Measurements from ENCODE around the gene CAMK4. TPM values are rescaled to one million over a fixed set of nuclear protein-coding genes. Genes with fewer than 3 reads are reported as not detected.

The CAMK4 gene
- total and polyA plus RNA-seq, 2 of the 8 experiments (the other 6 are each of a cell fraction or from before 2014, with no cell fraction given), result 1.8 to 8.3 TPM

- FAIRE-seq, result no peak
Observed at GRCh38 chr5:111241696-111242095, 17.5 kb downstream of the CAMK4 start.

More at GRCh38 chr5:111241696-111242095, 17.5 kb downstream of the CAMK4 start:
- Histone ChIP-seq H3K4me3 (ENCODE audit: extremely low read depth in 1 of 4, insufficient read depth in 2 of 4, low read depth in 3 of 4, low read length in 4 of 4) (no peak overlapping the region), H3K4ac (replicated peaks; ENCODE audit: insufficient read length, low read depth, low read length) (no peak overlapping the region), H3K27ac (ENCODE audit: low read depth, low read length) (no peak overlapping the region), H3K9ac (replicated peaks in 1 of 4; ENCODE audit: extremely low read depth in 1 of 4, low read depth in 3 of 4, low read length in 3 of 4) (no peak overlapping the region), H2AK5ac (ENCODE audit: low read depth, low read length) (no peak overlapping the region), H3K56ac (replicated peaks; ENCODE audit: insufficient read length, low read depth, low read length) (no peak overlapping the region), H3K4me2 (ENCODE audit: insufficient read depth in 1 of 2, low read depth in 2 of 2, low read length in 2 of 2) (no peak overlapping the region), H2BK15ac (ENCODE audit: low read length) (no peak overlapping the region), H3K36me3 (ENCODE audit: control insufficient read depth in 2 of 4, insufficient read depth in 4 of 4, low read length in 3 of 4) (no peaks in the 10 kb centered on the region), H4K91ac (replicated peaks; ENCODE audit: insufficient read length, low read length) (no peak overlapping the region), H2BK12ac (ENCODE audit: low read depth, low read length) (no peak overlapping the region), H3K23ac (ENCODE audit: insufficient read length) (no peak overlapping the region), H3K9me3 (ENCODE audit: insufficient read depth in 2 of 2, low read depth in 1 of 2, low read length in 1 of 2) (no peaks in the 10 kb centered on the region), H2BK20ac (ENCODE audit: low read length) (no peak overlapping the region), H3K18ac (ENCODE audit: extremely low read depth, low read length) (no peak overlapping the region), H3K79me1 (ENCODE audit: low read depth, low read length) (no peaks in the 10 kb centered on the region), H4K20me1 (replicated peaks in 1 of 2; ENCODE audit: control insufficient read depth in 1 of 2, insufficient read depth in 2 of 2, low read length in 2 of 2) (no peaks in the 10 kb centered on the region), H3K4me1 (replicated peaks in 1 of 4; ENCODE audit: control insufficient read depth in 3 of 4, insufficient read depth in 4 of 4, low read length in 3 of 4) (0 out of 7 replicates have a peak, but pooled peaks cover 0 to 4% (median 0%) of the 10 kb centered on the region in 4 experiments), H4K8ac (ENCODE audit: extremely low read depth, insufficient read depth, low read length) (no peak overlapping the region), H2AFZ (ENCODE audit: low read length) (no peak overlapping the region), H2BK120ac (replicated peaks; ENCODE audit: low read depth, low read length) (no peak overlapping the region), H3K14ac (ENCODE audit: insufficient read length) (no peak overlapping the region), H4K5ac (ENCODE audit: insufficient read length, low read depth, low read length) (no peak overlapping the region), H3K27me3 (replicated peaks in 1 of 4; ENCODE audit: control insufficient read depth in 3 of 4, extremely low read depth in 1 of 4, insufficient read depth in 3 of 4, low read length in 3 of 4) (no peaks in the 10 kb centered on the region), H2BK5ac (ENCODE audit: low read depth, low read length) (no peak overlapping the region), H3K79me2 (ENCODE audit: control insufficient read depth in 1 of 2, insufficient read depth in 2 of 2, low read length in 2 of 2) (no peaks in the 10 kb centered on the region), H3K23me2 (ENCODE audit: low read depth, low read length) (no peaks in the 10 kb centered on the region)
- ChIA-PET CTCF (ENCODE audit: partially characterized antibody) (interaction anchor here (0.6 to 2.8 kb wide), 4 partner anchors 9 to 264 kb away, joined by 3 to 7 read pairs (median 4); no protein-coding TSS in a partner anchor), POLR2A (ENCODE audit: partially characterized antibody) (no interaction called here)
- 84% methylated on average over 3 of the region's 3 CpGs; no CpG with 5 or more reads in 1 of the 2 experiments for WGBS, 2 experiments (ENCODE audit: extremely low coverage in 1 of 2, insufficient coverage in 1 of 2, insufficient read length in 1 of 2, insufficient replicate concordance in 2 of 2, low coverage in 1 of 2, low lambda C conversion rate in 2 of 2, missing lambda C conversion rate in 1 of 2)
- TF ChIP-seq, protein P1, sequence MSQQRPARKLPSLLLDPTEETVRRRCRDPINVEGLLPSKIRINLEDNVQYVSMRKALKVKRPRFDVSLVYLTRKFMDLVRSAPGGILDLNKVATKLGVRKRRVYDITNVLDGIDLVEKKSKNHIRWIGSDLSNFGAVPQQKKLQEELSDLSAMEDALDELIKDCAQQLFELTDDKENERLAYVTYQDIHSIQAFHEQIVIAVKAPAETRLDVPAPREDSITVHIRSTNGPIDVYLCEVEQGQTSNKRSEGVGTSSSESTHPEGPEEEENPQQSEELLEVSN (IDR thresholded peaks at IDR 0.05), result no peak
- no peak for TF ChIP-seq TEAD4 (IDR thresholded peaks at IDR 0.05; ENCODE audit: low read depth, low read length)
- no peak for TF ChIP-seq ASH2L (IDR thresholded peaks at IDR 0.05; ENCODE audit: low read length)
- TF ChIP-seq MAFK (IDR thresholded peaks at IDR 0.05; ENCODE audit: low read depth, low read length), result no peak
- DNase-seq (ENCODE audit: low read depth in 1 of 2, low spot score in 2 of 2), result no peak

Data from H1 (cell line).